Esophagus squamous epithelium (tissue), 5 donors: ENCODE data around the gene LCN10. TPM values are rescaled to one million over a fixed set of nuclear protein-coding genes. Genes with fewer than 3 reads are reported as not detected.

Source experiments
- DNase-seq: peaks from one replicate; lab custom pipeline; 2025; lab: John Stamatoyannopoulos, UW
- H3K27ac ChIP-seq, 4 donors: fragments of 200-600 bp; sonication (generic); one replicate each; pipeline ENCODE4 v1.5.1; 2016 to 2019; ENCODE audit warnings: mild to moderate bottlenecking in 1 of 4
- H3K27me3 ChIP-seq, 4 donors: fragments of 200-600 bp; sonication (generic); 1 replicate in 3 of 4; 2 replicates in 1 of 4; pipeline versions ENCODE4 v1.5.1 to v1.6.0; 2017 to 2021; ENCODE audit warnings: antibody characterized with exemption in 1 of 4
- H3K36me3 ChIP-seq, 3 donors: fragments of 200-600 bp; sonication (generic); one replicate each; pipeline ENCODE4 v1.5.1; 2016 to 2019
- H3K4me1 ChIP-seq, 3 donors: fragments of 200-600 bp; sonication (generic); one replicate each; pipeline ENCODE4 v1.5.1; 2017 to 2019
- H3K4me3 ChIP-seq, 4 donors: fragments of 200-600 bp; sonication (generic); 1 replicate in 3 of 4; 2 replicates in 1 of 4; pipeline ENCODE4 v1.5.1; 2016 to 2019; ENCODE audit warnings: mild to moderate bottlenecking in 2 of 4, moderate library complexity in 1 of 4
- H3K9me3 ChIP-seq, 3 donors: fragments of 200-600 bp; sonication (generic); one replicate each; pipeline ENCODE4 v1.5.1; 2016 to 2019
- POLR2A ChIP-seq, 4 donors: fragments of 450-650 bp; IDR thresholded peaks; one replicate each; pipeline ENCODE4 v1.6.1; 2017; ENCODE audit warnings: antibody characterized with exemption in 4 of 4, mild to moderate bottlenecking in 4 of 4, moderate library complexity in 3 of 4
- WGBS, 2 donors: methylation state at CpG; one replicate each; pipeline ENCODE4 v1.1.5; 2018; 5-methylcytosine and 5-hydroxymethylcytosine counted together
- intact Hi-C: fragments of 100-400 bp; cut with DNase I; formaldehyde crosslinking; loops from one replicate; pipeline ENCODE4 v1.15.0; 2022
- total RNA-seq, 4 donors: library from RNA; depleted of rRNA; stranded (reverse); fragments of >200 nt; gene quantifications; one replicate each; pipeline ENCODE4 v1.1.0, GENCODE V29; 2016
- TF ChIP-seq, protein P1 (sequence below), 6 experiments: fragments of 450-650 bp in 4 of 6; fragments of 200-600 bp in 2 of 6; sonication (generic) in 2 of 6; IDR thresholded peaks; one replicate each; pipeline ENCODE4 v1.5.1; 2016 to 2019; ENCODE audit warnings: antibody characterized with exemption in 6 of 6, mild to moderate bottlenecking in 4 of 6, moderate library complexity in 4 of 6
- donor health status: DM: yes; HTN: yes; CAD: no.

The LCN10 gene
- total RNA-seq, 4 donors from 2014 or later: 0.64 to 3.8 (median 2.2) TPM

DNA sequence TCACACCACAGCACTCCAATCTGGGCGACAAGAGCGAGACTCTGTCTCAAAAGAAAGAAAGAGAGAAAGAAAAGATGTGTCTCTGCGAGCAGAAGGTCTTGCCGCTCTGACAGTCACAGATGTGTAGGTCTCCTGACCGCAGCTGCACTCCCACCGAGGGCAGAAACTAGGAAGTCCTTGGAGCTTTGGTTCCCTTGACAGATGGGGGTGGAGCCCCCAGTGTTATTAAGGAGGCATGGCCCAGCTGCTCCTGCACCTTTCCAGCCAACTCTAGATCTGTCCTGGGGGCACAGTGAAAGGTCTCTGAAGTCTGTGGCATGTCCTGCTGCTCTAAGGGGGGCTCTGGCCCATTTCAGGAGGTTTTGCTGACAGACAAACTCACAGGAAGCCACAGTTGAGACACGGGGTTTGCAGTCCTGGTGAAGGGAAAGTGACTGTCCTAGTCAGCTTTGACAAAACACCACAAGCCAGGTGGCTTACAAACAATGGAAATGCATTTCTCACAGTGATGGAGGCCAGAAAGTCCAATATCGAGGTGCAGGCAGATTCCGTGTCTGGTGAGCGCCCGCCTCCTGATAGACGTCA lies 39.4 kb downstream of the LCN10 start:
- 81 to 93% methylated on average over 10 to 12 of the region's 12 CpGs for WGBS, 2 donors
- H3K27me3 ChIP-seq: peaks cover 0 to 57% (median 6%) of the 10 kb centered on the region in 4 donors
- H3K4me3 ChIP-seq: no peak overlapping the region
- H3K27ac ChIP-seq: no peak overlapping the region
- H3K36me3 ChIP-seq: no peaks in the 10 kb centered on the region
- TF ChIP-seq POLR2A (IDR thresholded peaks at IDR 0.05): no peak
- TF ChIP-seq, protein P1, sequence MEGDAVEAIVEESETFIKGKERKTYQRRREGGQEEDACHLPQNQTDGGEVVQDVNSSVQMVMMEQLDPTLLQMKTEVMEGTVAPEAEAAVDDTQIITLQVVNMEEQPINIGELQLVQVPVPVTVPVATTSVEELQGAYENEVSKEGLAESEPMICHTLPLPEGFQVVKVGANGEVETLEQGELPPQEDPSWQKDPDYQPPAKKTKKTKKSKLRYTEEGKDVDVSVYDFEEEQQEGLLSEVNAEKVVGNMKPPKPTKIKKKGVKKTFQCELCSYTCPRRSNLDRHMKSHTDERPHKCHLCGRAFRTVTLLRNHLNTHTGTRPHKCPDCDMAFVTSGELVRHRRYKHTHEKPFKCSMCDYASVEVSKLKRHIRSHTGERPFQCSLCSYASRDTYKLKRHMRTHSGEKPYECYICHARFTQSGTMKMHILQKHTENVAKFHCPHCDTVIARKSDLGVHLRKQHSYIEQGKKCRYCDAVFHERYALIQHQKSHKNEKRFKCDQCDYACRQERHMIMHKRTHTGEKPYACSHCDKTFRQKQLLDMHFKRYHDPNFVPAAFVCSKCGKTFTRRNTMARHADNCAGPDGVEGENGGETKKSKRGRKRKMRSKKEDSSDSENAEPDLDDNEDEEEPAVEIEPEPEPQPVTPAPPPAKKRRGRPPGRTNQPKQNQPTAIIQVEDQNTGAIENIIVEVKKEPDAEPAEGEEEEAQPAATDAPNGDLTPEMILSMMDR (IDR thresholded peaks at IDR 0.05): no peak
- DNase-seq: no peak
- peaks cover 0 to 9% (median 0%) of the 10 kb centered on the region in 3 donors for H3K4me1 ChIP-seq
- no peaks in the 10 kb centered on the region for H3K9me3 ChIP-seq
- intact Hi-C loops: loop anchor here (10.0 kb wide), 1 partner anchor 469 kb away; no protein-coding TSS in a partner anchor

DNA sequence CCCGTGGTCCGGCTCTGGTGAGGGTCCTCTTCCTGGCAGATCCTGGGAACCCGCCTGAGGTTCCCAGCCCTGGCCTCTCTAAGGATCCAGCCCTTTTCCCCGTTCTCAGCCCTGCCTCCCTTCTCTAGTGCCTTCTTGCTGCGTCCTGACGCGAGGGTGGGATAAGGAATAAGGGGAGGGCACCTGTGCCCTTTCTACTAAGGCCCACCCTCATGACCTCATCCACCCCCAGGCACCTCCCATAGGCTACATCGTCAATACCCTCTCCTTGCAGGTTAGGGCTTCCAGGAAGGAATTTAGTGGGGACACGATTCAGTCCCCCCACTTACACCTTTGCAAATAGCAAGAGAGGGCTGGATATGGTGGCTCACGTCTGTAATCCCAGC lies 41.1 kb downstream of the LCN10 start:
- H3K27me3 ChIP-seq: peaks cover 0 to 70% (median 6%) of the 10 kb centered on the region in 4 donors
- peak overlapping the region in 1 of 4 donors; percentile 35 for H3K4me3 ChIP-seq
- no peaks in the 10 kb centered on the region for H3K36me3 ChIP-seq
- TF ChIP-seq, protein P1 (IDR thresholded peaks at IDR 0.05): no peak
- no peak for TF ChIP-seq POLR2A (IDR thresholded peaks at IDR 0.05)
- intact Hi-C loops: loop anchor here (10.0 kb wide), 1 partner anchor 467 kb away; no protein-coding TSS in a partner anchor
- no peaks in the 10 kb centered on the region for H3K9me3 ChIP-seq
- no peak for DNase-seq
- 30 to 31% methylated on average over 2 to 9 of the region's 10 CpGs for WGBS, 2 donors
- peaks cover 0 to 20% (median 0%) of the 10 kb centered on the region in 3 donors for H3K4me1 ChIP-seq
- H3K27ac ChIP-seq: no peak overlapping the region

DNA sequence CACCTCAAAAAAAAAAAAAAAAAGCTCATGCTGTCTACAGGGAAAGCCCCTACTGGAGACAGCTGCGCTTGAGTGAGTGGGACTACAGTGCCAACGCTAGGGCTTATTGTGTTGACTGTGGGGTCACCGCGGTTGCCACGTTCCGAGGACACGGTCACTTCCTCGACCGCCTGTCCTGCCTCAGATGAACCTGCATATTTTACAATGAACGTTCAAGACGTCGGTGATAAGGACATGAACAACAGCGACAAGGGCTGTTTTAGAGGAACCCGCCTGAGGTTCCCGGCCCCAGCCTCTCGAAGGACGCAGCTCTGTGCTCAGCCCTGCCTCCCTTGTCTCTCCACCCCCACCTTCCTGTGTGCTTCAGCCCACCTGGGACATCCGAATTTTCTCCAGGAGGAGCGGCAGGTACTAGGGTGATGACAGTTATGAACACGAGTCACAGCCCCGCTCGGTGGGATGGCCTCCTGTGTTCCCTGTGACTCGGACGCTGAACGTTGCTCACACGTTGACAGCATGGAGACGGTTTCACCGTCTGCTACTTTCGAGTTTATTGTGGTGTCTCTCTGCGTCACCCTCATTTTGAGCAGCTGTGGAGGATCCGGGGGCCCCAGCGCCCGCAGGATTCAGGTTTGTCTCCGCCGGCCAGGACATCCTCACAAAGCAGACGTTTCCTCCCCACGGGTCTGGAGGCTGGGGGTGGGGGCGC lies 41.6 kb downstream of the LCN10 start:
- Histone ChIP-seq H3K9me3 (no peaks in the 10 kb centered on the region), H3K36me3 (no peaks in the 10 kb centered on the region), H3K27me3 (peaks cover 0 to 72% (median 6%) of the 10 kb centered on the region in 4 donors), H3K4me1 (peaks cover 0 to 25% (median 0%) of the 10 kb centered on the region in 3 donors), H3K27ac (no peak overlapping the region), H3K4me3 (peak overlapping the region in 1 of 4 donors; percentile 35)
- DNase-seq: no peak
- intact Hi-C loops: loop anchor here (10.0 kb wide), 1 partner anchor 466 kb away; no protein-coding TSS in a partner anchor
- TF ChIP-seq, protein P1 (IDR thresholded peaks at IDR 0.05): no peak
- no peak for TF ChIP-seq POLR2A (IDR thresholded peaks at IDR 0.05)
- WGBS, 2 donors: 17 to 20% methylated on average over 9 to 34 of the region's 38 CpGs

DNA sequence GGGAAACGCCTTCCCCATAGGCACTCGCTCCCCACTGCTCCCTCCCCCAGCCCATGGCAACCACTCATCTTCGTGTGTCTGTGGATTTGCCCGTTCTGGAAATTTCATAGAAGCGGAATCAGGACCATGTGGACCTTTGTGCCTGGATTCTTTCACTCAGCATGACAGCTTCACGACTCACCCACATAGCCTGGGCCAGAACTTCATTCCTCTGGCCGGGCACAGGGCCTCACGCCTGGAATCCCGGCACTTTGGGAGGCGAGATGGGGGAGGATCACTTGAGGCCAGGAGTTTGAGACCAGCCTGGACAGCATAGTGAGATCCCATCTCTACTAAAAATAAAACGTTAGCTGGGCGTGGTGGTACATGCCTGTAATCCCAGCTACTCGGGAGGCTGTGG lies 42.4 kb downstream of the LCN10 start:
- DNase-seq: no peak
- no peak for TF ChIP-seq POLR2A (IDR thresholded peaks at IDR 0.05)
- TF ChIP-seq, protein P1 (IDR thresholded peaks at IDR 0.05): no peak
- Histone ChIP-seq H3K4me3 (no peak overlapping the region), H3K27ac (no peak overlapping the region), H3K4me1 (peaks cover 0 to 33% (median 3%) of the 10 kb centered on the region in 3 donors), H3K9me3 (no peaks in the 10 kb centered on the region), H3K36me3 (no peaks in the 10 kb centered on the region), H3K27me3 (peaks cover 0 to 70% (median 6%) of the 10 kb centered on the region in 4 donors)
- 67 to 79% methylated on average over 8 of the region's 13 CpGs for WGBS, 2 donors
- intact Hi-C loops: loop anchor here (10.0 kb wide), 1 partner anchor 466 kb away; no protein-coding TSS in a partner anchor
